GM10248 (cell line): Measurements from ENCODE around the gene CYTH1.

Experiments used
- CTCF ChIA-PET: fragments of 300-600 bp; sonication (Branson Sonifier 250); formaldehyde crosslinking; extraction: SDS; loops from one replicate; lab custom pipeline; 2021; ENCODE audit warnings: antibody characterized with exemption; lab: Yijun Ruan, JAX
- POLR2A ChIA-PET: fragments of 350-650 bp; sonication (Branson Sonifier 250); formaldehyde crosslinking; extraction: SDS; loops from one replicate; lab custom pipeline; 2020; ENCODE audit warnings: antibody characterized with exemption; lab: Yijun Ruan, JAX
- DNase-seq: peaks from one replicate; pipeline ENCODE4 v3.0.0; 2012; ENCODE audit errors: extremely low spot score
- CTCF ChIP-seq: IDR thresholded peaks from 2 replicates; pipeline ENCODE4 v1.5.1; 2012; ENCODE audit warnings: mild to moderate bottlenecking, low read depth; ENCODE audit errors: extremely low read depth, missing control alignments, control extremely low read depth

The CYTH1 gene

GRCh38 chr17:78648293-78648692 is 133.8 kb downstream of the CYTH1 start:
- CTCF ChIA-PET = interaction anchor here (1.1 kb wide), 2 partner anchors 9 to 268 kb away, joined by 3 read pairs; no protein-coding TSS in a partner anchor
- POLR2A ChIA-PET = no interaction called here
- DNase-seq = no peak
- no peak for TF ChIP-seq CTCF

DNA sequence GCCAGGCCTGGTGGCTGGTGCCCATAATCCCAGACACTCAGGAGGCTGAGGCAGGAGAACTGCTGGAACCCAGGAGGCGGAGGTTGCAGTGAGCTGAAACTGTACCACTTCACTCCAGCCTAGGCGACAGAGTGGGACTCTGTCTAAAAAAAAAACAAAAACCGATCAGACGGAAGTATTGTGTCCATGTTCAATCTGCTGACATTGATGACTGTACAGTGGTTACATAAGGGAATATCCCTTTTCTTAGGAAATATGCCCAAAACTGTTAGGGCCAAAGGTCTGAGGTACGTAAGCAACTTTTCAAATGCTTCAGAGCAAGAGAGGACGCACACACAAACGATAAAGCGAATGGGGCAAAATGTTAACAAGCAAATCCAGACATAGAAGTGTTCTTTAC is 135.0 kb downstream of the CYTH1 start:
- ChIA-PET CTCF (no interaction called here), POLR2A (no interaction called here)
- no peak for DNase-seq
- TF ChIP-seq CTCF = no peak

- CTCF ChIA-PET = no interaction called here
- DNase-seq = peak; percentile 87
These were observed 136.4 kb downstream of the CYTH1 start for GRCh38 chr17:78645421-78646295.

GRCh38 chr17:78644931-78645351 is 137.1 kb downstream of the CYTH1 start:
- no peak for DNase-seq
- ChIA-PET CTCF (no interaction called here), POLR2A (no interaction called here)
- no peak for TF ChIP-seq CTCF

More at GRCh38 chr17:78645421-78646295, 136.4 kb downstream of the CYTH1 start:
- TF ChIP-seq CTCF = no peak
- POLR2A ChIA-PET = interaction anchor here (0.6 kb wide), 1 partner anchor 52 kb away, joined by 3 read pairs; no protein-coding TSS in a partner anchor

GRCh38 chr17:78644224-78644623 is 137.8 kb downstream of the CYTH1 start:
- no peak for DNase-seq
- ChIA-PET CTCF (no interaction called here), POLR2A (no interaction called here)
- no peak for TF ChIP-seq CTCF

GRCh38 chr17:78643326-78643725 is 138.7 kb downstream of the CYTH1 start:
- TF ChIP-seq CTCF = no peak

More at GRCh38 chr17:78643326-78643725, 138.7 kb downstream of the CYTH1 start:
- ChIA-PET POLR2A (no interaction called here), CTCF (no interaction called here)
- DNase-seq = no peak
